Prostate gland (tissue), 2 donors: ENCODE results near the gene PKN3.

Experiments
- CTCF ChIP-seq, 4 experiments: fragments of 200-600 bp in 2 of 4; fragments of 450-650 bp in 2 of 4; sonication (generic) in 2 of 4; IDR thresholded peaks; 1 replicate in 3 of 4; 2 replicates in 1 of 4; pipeline ENCODE4 v1.5.1; 2016 to 2019; ENCODE audit warnings: antibody characterized with exemption in 4 of 4, mild to moderate bottlenecking in 2 of 4, moderate library complexity in 2 of 4
- POLR2A ChIP-seq: fragments of 450-650 bp; IDR thresholded peaks from one replicate; pipeline ENCODE4 v1.6.1; 2016; ENCODE audit warnings: antibody characterized with exemption, mild to moderate bottlenecking
- POLR2AphosphoS5 ChIP-seq: sonication (generic); formaldehyde crosslinking; IDR thresholded peaks from one replicate; pipeline ENCODE4 v1.6.1; 2017; ENCODE audit warnings: antibody characterized with exemption

GRCh38 chr9:128694344-128694743 lies 8.0 kb upstream of the PKN3 start:
- TF ChIP-seq CTCF (IDR thresholded peaks at IDR 0.05) (no peak), POLR2A (no peak), POLR2AphosphoS5 (no peak)
